GM23248 (cell line): ENCODE results near the gene PCLO. TPM values are rescaled to one million over a fixed set of nuclear protein-coding genes. Genes with fewer than 3 reads are reported as not detected.
A peak's percentile ranks its signal among the peaks of the same experiment; 100 is the strongest.

ENCODE experiments used
- DNase-seq: peaks from one replicate; pipeline ENCODE4 v3.0.0-alpha.2; 2015
- H2AFZ ChIP-seq: fragments of 200-600 bp; sonication (generic); 2 replicates; pipeline ENCODE4 v1.6.1; 2016; ENCODE audit warnings: antibody characterized with exemption
- H3F3A ChIP-seq: fragments of 200-600 bp; sonication (generic); 2 replicates; pipeline ENCODE4 v1.6.1; 2016; ENCODE audit warnings: mild to moderate bottlenecking, antibody characterized with exemption, mixed run types; ENCODE audit not compliant: insufficient read depth
- H3K27ac ChIP-seq: fragments of 200-600 bp; sonication (generic); 2 replicates; pipeline ENCODE4 v1.5.1; 2016; ENCODE audit warnings: mild to moderate bottlenecking
- H3K27me3 ChIP-seq: fragments of 200-600 bp; sonication (generic); replicated peaks from 2 replicates; pipeline ENCODE4 v1.6.1; 2016; ENCODE audit warnings: mild to moderate bottlenecking; ENCODE audit not compliant: insufficient read depth
- H3K36me3 ChIP-seq: fragments of 200-600 bp; sonication (generic); 2 replicates; pipeline ENCODE4 v1.6.1; 2016; ENCODE audit warnings: low read depth, mild to moderate bottlenecking
- H3K4me1 ChIP-seq: fragments of 200-600 bp; sonication (generic); 2 replicates; pipeline ENCODE4 v1.6.1; 2016; ENCODE audit warnings: mild to moderate bottlenecking; ENCODE audit not compliant: insufficient read depth
- H3K4me2 ChIP-seq: fragments of 200-600 bp; sonication (generic); one replicate; pipeline ENCODE4 v1.6.1; 2016; ENCODE audit warnings: mild to moderate bottlenecking; ENCODE audit not compliant: unreplicated experiment
- H3K4me3 ChIP-seq: fragments of 200-600 bp; sonication (generic); 2 replicates; pipeline ENCODE4 v1.5.1; 2016; ENCODE audit warnings: mild to moderate bottlenecking
- H3K79me2 ChIP-seq: fragments of 200-600 bp; sonication (generic); 2 replicates; pipeline ENCODE4 v1.6.1; 2016; ENCODE audit warnings: mild to moderate bottlenecking; ENCODE audit not compliant: insufficient read depth
- H3K9ac ChIP-seq: fragments of 200-600 bp; sonication (generic); 2 replicates; pipeline ENCODE4 v1.6.1; 2016; ENCODE audit warnings: mild to moderate bottlenecking
- H3K9me2 ChIP-seq: fragments of 200-600 bp; sonication (generic); 2 replicates; pipeline ENCODE4 v1.6.1; 2016; ENCODE audit warnings: mixed run types, mild to moderate bottlenecking, moderate library complexity; ENCODE audit not compliant: insufficient read depth
- H3K9me3 ChIP-seq: fragments of 200-600 bp; sonication (generic); one replicate; pipeline ENCODE4 v1.6.1; 2017; ENCODE audit warnings: low read depth
- H4K20me1 ChIP-seq: fragments of 200-600 bp; sonication (generic); 2 replicates; pipeline ENCODE4 v1.6.0; 2016; ENCODE audit not compliant: insufficient read depth
- EZH2 ChIP-seq: fragments of 200-600 bp; sonication (generic); IDR thresholded peaks from 2 replicates; pipeline ENCODE4 v1.6.1; 2018; ENCODE audit warnings: antibody characterized with exemption, mild to moderate bottlenecking; ENCODE audit not compliant: insufficient read depth, poor library complexity, severe bottlenecking
- EZH2phosphoT487 ChIP-seq: fragments of 200-600 bp; sonication (generic); IDR thresholded peaks from 2 replicates; pipeline ENCODE4 v1.6.1; 2018; ENCODE audit warnings: antibody characterized with exemption, moderate library complexity, mild to moderate bottlenecking, low read depth; ENCODE audit not compliant: insufficient read depth
- WGBS, 2 experiments: methylation state at CpG; one replicate each; pipeline ENCODE4 v1.1.6; 2015 to 2017; ENCODE audit warnings: low lambda C conversion rate in 2 of 2, low coverage in 1 of 2; ENCODE audit errors: missing lambda C conversion rate in 2 of 2; 5-methylcytosine and 5-hydroxymethylcytosine counted together
- in situ Hi-C: fragments of 300-500 bp; cut with MboI; formaldehyde crosslinking; loops from 2 replicates; pipeline ENCODE4 v1.15.0; 2020
- polyA plus RNA-seq: library from polyadenylated mRNA; unstranded; fragments of >200 nt; fragmentation: Nextera tagmentation; extraction: Ambion mirVana; gene quantifications from 2 replicates; pipeline ENCODE4 v1.2.1, GENCODE V29; 2016
- total RNA-seq: library from RNA; depleted of rRNA; stranded (reverse); fragments of >200 nt; shearing (Covaris generic); gene quantifications from 2 replicates; pipeline ENCODE4 v1.2.3, GENCODE V29; 2014

The PCLO gene
- total and polyA plus RNA-seq, 2 experiments from 2014 or later = 0.04 TPM; not detected in 1

DNA sequence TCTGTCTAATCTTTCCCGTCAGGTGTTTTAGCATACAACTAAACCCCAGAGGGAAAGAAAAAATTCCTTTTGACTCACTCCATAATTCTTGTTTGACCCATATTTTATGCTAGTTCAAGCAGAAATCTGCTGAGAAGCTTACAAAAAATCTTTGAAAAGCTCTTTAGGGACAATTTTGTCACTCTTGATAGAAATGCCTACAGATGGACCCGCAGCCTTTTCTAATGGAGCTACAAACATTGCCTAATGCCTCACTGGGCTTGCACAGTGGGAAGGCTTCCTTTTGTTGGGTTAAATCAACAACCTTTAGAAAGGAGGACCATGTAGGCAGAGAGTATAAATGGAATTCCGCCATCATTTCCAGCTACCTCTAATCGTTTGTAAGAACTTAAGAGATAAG is 344.5 kb downstream of the PCLO start:
- Histone ChIP-seq H3K9me2 (no peaks in the 10 kb centered on the region), H3K4me3 (no peak overlapping the region), H3K79me2 (no peaks in the 10 kb centered on the region), H3K4me1 (no peaks in the 10 kb centered on the region), H3K27me3 (no peaks in the 10 kb centered on the region), H4K20me1 (no peaks in the 10 kb centered on the region), H3F3A (no peaks in the 10 kb centered on the region), H3K9ac (no peak overlapping the region), H3K36me3 (no peaks in the 10 kb centered on the region), H3K9me3 (no peaks in the 10 kb centered on the region), H3K27ac (no peak overlapping the region), H2AFZ (no peak overlapping the region), H3K4me2 (no peak overlapping the region)
- in situ Hi-C loops = no loop called here
- TF ChIP-seq EZH2phosphoT487 (no peak), EZH2 (no peak)
- WGBS, 2 experiments = 70 to 78% methylated on average over 4 of the region's 4 CpGs
- DNase-seq = no peak

DNA sequence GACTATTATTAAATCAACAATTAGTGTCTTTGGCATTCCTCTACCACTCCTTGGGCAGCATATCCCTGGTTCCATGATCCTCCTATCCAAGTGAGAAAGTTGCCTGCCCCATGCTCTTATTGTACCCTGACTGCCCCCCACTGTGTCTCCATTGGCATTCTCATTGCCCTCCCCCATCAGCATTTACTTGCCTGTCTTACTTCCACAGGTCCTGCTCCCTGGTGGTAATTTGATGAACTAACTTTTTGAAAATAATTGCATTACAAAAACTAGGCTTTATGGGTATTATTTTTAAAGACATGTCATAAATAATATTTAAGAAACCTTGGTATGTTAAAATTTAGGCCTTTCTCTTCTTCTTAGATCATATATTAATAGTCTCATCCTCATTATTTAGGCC is 346.4 kb downstream of the PCLO start:
- no peaks in the 10 kb centered on the region for H3K79me2 ChIP-seq
- in situ Hi-C loops = no loop called here
- no peak overlapping the region for H3K4me2 ChIP-seq
- no peaks in the 10 kb centered on the region for H4K20me1 ChIP-seq
- no peak overlapping the region for H3K9ac ChIP-seq
- no peak overlapping the region for H3K4me3 ChIP-seq
- no peaks in the 10 kb centered on the region for H3K9me2 ChIP-seq
- TF ChIP-seq EZH2phosphoT487 = no peak
- TF ChIP-seq EZH2 = no peak
- no peak overlapping the region for H3K27ac ChIP-seq
- H3K9me3 ChIP-seq = no peaks in the 10 kb centered on the region
- no peaks in the 10 kb centered on the region for H3K36me3 ChIP-seq
- no peaks in the 10 kb centered on the region for H3K4me1 ChIP-seq
- DNase-seq = peak; percentile 4
- H2AFZ ChIP-seq = no peak overlapping the region
- H3F3A ChIP-seq = no peaks in the 10 kb centered on the region
- no peaks in the 10 kb centered on the region; the same call in 1 of the 2 replicates for H3K27me3 ChIP-seq

DNA sequence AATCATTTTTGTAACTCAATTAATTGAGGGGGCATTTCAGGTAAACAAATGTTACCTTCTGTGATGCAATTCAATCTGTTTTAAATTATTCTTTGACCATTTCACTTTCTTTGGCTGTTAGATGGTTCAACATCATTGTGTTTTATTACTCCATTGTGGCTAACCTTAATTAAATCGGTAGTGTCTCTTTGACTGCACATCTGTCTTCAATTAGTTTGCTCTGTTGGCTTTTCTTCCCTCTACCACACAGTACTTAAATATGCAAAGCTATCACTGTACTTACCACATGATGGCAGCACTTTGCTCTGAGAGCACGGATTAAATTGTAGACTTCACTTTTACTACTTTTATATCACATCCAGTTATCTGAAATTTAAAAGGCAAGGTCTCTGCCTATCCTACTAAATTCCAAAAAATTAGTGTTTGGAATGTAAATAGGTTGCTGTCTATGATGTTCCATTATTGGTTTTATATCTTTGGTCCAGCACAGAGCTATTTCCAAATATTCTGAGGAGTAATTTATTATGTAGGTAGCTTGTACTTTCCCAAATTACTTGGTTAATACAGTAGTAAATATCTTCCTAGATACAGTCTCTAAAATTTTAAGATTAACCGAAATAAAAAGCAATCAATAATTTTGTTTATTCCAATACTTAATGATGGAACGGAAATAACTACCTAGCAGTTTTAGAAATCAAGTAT is 352.0 kb downstream of the PCLO start:
- Histone ChIP-seq H2AFZ (no peak overlapping the region), H3K27me3 (no peaks in the 10 kb centered on the region; the same call in 1 of the 2 replicates), H3K4me3 (no peak overlapping the region), H3K27ac (no peak overlapping the region), H3K9me2 (no peaks in the 10 kb centered on the region), H3K79me2 (no peaks in the 10 kb centered on the region), H4K20me1 (no peaks in the 10 kb centered on the region), H3F3A (0 out of 2 replicates have a peak, but pooled peaks cover 4% of the 10 kb centered on the region), H3K9me3 (no peaks in the 10 kb centered on the region), H3K4me2 (no peak overlapping the region), H3K36me3 (no peaks in the 10 kb centered on the region), H3K9ac (no peak overlapping the region), H3K4me1 (peaks cover 5% of the 10 kb centered on the region)
- 26 to 27% methylated on average over 4 of the region's 4 CpGs for WGBS, 2 experiments
- TF ChIP-seq EZH2 = no peak
- no peak for TF ChIP-seq EZH2phosphoT487
- DNase-seq = peak; percentile 90
- in situ Hi-C loops = no loop called here

DNA sequence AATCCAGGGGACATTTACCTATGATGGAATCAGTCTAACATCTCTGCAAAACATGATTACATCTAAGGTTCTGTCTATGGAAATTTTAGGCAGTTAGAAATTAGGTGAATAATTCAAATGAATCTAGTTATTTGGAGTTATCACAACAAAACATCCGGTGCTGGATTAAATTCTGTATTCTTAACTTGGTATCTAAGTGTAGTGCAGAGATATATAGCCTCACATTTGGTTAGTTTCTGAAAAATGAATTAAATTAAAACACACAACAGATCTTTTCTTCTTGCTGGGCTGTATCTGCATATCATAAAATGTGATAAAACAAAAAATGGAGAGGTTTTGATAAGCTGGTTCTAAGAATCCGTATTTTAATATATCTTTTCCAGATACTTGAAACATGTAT is 354.1 kb downstream of the PCLO start:
- Histone ChIP-seq H2AFZ (no peak overlapping the region), H3K4me2 (no peak overlapping the region), H3K9me2 (no peaks in the 10 kb centered on the region), H3K27ac (no peak overlapping the region), H3K36me3 (no peaks in the 10 kb centered on the region), H3K4me3 (no peak overlapping the region), H3K27me3 (no peaks in the 10 kb centered on the region; the same call in 1 of the 2 replicates), H3K79me2 (no peaks in the 10 kb centered on the region), H3K9me3 (no peaks in the 10 kb centered on the region), H4K20me1 (no peaks in the 10 kb centered on the region), H3K4me1 (peaks cover 24% of the 10 kb centered on the region), H3K9ac (no peak overlapping the region), H3F3A (peaks cover 16% of the 10 kb centered on the region; the same call in 1 of the 2 replicates)
- no peak for DNase-seq
- in situ Hi-C loops = no loop called here
- TF ChIP-seq EZH2phosphoT487 = no peak
- WGBS, 2 experiments = 93 to 97% methylated on average over 2 of the region's 2 CpGs
